GM21619 (cell line): ENCODE measurements around the gene CUBN.
A peak's percentile ranks its signal among the peaks of the same experiment; 100 is the strongest.
"Not testable (repeated sequence)": the region's sequence is repeated elsewhere in the genome, so short reads cannot be mapped to it uniquely, and the experiment has no call there.

ENCODE experiments used
- ATAC-seq: cut with Tn5 transposase; IDR thresholded peaks from one replicate; pipeline ENCODE4 v1.9.1; 2021; ENCODE audit not compliant: unreplicated experiment

Gene CUBN

DNA sequence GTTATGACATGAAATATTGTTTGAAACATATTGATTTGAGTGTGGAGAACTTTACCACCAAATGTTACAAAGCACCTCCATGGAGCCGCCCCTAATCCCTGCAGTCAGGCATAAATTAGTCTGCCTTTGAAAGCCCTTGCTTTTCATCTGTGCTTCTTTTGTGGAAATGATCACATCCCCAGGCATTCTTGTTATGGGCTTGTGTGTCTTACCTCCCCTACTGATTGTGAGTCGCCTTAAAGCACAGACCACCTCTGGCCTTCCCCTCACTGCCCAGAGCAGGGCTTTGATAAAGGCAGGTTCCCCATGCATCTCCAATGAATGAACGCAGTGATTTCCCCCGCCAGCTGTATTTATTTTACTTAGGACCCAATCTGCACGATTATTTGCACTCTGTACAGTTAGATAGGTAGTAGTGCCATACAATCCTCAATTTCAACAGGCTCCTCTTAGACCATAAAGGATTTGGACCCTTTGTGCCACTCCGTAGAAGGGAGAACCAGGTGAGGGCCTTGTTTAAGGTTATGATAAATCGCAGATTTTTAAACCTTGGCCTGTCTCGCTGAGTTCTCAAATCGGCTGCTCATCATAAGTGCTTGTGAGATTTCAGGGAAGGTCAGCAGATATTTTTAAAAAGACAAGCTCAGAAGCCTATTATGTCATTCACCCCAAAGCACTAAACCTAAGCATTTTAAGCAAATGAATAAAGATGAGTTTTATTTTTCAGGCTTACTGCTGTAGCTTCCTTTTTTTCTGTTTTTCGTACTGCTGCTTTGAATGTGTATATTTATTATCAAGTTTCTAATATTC, 107.8 kb downstream of the CUBN start:
- no peak for ATAC-seq

DNA sequence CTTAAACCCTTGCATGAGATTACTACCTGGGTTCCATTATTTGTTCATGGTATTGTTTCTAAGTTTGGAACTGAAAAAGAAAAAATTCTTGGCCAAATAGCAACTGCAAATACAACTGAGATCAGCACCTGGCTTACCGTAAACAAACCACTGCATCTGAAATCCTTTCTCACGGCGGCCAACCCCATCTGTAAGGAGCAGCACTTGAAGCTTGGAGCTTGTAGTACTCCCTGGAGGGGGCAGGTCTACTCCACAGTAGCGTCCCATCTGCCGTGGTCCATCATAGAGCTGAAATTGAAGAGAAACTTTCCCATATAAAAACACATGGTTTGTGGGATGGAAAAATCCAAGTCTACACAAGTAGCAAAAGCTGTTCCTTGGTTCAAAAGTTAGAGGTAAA, 109.9 kb downstream of the CUBN start:
- no peak for ATAC-seq

- ATAC-seq = not testable (repeated sequence)
Observed at GRCh38 chr10:17013131-17013983, 116.3 kb downstream of the CUBN start.

GRCh38 chr10:17012731-17013130, 116.9 kb downstream of the CUBN start:
- not testable (repeated sequence) for ATAC-seq

DNA sequence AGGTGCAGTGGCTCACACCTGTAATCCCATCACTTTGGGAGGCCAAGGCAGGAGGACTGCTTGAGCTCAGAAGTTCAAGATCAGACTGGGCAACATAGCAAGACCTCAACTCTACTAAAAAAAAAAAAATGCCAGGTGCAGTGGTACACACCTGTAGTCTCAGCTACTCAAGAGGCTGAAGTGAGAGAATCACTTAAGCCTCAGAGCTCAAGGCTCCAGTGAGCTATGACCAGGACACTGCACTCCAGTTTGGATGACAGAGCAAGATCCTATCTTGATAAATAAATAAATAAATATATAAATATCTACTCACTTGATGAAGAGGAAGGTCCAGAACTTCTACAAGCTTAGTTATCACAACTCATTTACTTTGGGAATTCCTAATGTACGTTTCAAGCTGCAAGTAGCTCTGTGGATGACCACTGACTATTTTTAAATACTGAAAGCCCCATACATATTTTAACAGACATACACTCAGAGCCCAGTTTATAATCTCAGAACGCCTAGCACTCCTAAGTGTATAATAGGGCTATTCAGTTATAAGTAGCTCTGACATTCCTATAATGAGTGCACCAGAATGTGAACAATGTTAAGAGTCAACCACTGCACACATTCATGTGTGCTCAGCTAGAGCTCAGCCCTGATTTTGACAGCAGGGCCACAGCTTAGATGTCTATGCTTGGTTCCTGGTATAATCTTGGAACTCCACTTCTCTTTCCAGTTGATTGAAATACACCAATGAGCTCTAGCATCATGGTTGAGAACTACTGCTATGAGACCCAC, 119.1 kb downstream of the CUBN start:
- no peak for ATAC-seq

DNA sequence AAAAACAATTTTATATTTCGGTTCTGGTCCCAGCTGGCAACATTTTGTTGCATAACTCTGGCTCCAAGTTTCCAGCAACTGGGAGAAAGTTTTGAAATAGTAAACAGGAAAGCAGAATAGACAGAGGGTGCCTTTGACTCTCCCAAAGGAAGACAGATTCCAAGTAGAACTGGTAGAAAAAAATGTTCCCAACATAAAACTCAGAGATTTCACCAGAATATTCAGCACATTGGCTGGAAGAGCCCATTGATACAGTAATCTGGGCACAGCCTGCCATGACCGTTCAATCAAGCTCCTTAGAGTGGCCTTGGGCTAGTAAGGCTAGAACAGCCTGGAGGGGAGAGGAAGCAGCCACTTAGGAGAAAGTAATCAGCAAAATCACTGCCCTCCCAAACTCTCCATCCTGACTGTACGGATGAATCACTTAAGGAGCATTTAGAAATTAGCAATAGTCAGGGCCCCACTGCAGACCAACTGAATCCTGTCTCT, 120.4 kb downstream of the CUBN start:
- ATAC-seq = no peak

- ATAC-seq = no peak
Observed at GRCh38 chr10:17007418-17007770, 122.2 kb downstream of the CUBN start.

DNA sequence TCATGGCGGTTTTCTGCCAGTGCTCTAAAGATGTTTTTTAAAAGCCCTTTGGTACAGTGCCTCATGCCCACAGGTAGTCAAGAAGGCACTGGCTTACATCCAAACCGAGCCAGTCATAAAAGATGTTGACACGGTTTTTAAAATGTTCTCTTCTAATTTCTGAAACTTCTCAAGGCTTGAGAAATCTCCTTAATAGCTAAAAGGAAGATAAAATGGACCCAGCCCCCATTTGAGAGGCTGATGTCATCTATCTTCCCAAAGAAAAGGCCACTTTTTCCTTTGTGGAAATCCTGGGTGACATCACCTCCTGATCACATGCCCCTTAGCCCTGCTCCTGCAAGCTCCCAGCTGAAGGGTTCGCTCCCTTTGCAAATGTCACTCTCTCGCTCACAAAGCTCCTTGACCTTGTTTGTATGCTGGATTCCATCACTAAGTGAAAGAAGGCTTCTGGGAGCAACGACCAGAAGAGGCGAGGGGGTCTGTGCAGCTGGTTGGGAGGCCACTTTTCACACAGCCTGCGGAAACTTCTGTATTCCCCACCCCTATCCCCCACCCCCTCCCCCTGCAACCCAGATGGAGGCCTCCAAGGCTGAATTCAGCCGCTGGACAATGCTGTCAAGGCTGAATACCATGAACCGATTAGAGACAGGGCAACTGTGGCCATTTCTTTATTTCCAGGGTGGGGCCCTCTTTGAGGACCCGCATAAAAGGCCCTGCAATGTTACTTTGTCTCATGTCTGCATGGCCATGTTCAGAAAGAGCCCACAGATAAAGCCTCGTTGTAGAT, 122.8 kb downstream of the CUBN start:
- ATAC-seq = no peak

GRCh38 chr10:17005621-17006566, 123.7 kb downstream of the CUBN start:
- ATAC-seq = no peak

GRCh38 chr10:17004801-17005380, 124.7 kb downstream of the CUBN start:
- ATAC-seq = no peak

DNA sequence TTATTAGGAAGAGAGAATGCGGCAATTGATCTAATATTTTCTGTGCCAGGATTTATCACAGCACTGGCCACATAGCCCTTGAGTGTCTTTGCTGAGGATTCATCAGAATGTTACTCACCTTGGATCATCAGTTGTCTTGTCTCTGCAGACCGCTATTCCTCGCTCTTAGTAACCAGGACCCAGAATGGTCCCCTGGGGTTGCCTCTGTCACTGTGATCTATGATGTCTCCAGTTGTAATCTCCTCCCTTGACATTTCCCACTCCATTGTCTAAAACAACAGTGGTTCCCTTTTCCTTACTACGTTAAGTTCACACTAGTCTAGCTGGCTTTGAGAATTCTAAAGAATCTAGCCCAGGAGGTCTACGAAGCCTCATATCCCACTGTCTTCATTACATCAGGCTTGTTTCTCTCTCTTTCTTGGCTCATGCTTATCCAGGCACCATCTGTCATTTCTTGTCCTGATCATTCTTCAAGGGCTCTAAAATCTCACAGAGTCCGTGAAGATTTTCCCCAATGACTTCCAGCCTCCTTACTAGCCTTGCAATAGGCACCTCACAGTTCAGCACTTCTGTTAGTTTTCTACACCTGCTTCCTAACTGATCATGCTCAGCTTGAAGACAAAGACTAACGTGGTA, 125.8 kb downstream of the CUBN start:
- ATAC-seq = no peak

DNA sequence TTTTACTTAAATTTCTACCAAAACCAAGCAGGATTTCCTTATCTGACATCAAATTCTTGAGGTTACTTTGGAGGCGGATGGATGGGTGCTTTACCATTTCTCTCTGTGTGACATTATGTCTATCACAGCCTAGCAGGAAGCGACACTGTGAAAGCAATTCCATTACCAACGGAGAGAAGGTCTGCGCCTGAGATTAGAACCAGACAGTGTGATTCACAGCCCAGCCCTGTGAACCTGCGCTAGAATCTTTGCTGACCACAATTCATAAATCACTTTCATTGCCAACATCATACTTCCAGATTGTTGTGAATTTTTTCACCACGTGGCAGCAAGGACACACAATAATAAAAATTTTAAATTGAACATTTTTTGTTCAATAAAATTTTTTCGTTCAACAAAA, 126.5 kb downstream of the CUBN start:
- ATAC-seq = no peak

DNA sequence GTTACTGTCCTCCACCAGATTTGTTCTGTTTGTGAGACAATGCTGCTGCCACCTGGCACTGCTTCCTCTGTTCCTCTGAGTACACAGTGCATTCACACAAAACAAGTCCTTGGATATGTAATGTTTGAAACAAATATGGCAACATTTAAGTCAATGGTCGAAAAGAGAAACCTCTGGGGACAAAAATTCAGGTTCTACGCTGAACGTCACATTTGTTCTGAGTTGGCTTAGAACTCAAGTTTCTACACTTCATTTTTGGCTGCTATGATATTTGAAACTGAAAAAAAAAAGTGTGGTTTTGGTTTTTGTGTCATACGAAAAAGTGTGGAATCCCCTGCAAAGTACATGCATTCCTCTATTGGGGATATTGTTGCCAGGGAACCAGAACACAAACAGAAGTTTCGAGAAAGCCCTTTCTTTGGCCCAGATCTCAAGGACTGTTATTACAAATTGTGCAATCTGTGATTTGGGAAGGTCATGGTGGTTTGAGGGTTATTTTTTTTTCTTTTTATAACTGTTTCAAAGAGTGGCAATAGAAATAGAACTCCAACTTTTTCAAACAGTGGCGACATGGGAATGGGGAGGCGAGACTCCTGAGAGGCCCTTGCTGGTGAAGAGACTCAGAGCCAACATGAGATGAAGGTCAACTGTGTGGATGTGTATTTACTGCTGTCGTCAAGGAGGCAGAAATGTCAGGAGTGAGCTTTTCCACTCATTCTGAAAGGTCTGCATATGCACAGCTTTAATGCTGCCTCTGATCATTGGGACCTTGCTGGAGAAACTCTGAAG, 127.5 kb downstream of the CUBN start:
- peak; percentile 71 for ATAC-seq

DNA sequence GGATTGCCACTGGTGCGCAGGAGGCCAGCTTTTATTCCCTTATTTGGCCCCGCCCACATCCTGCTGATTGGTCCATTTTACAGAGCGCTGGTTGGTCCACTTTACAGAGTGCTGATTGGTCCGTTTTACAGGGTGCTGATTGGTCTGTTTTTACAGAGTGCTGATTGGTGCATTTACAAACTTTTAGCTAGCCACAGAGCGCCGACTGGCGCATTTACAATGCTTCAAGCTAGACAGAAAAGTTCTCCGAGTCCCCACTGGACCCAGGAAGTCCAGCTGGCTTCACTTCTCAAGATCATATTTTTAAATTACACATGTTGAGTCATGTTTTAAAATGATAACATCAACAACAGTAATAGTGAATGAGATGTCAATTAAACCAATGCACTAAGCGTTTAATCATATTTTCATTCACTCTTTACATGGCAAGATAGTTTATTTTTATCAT, 128.3 kb downstream of the CUBN start:
- no peak for ATAC-seq

DNA sequence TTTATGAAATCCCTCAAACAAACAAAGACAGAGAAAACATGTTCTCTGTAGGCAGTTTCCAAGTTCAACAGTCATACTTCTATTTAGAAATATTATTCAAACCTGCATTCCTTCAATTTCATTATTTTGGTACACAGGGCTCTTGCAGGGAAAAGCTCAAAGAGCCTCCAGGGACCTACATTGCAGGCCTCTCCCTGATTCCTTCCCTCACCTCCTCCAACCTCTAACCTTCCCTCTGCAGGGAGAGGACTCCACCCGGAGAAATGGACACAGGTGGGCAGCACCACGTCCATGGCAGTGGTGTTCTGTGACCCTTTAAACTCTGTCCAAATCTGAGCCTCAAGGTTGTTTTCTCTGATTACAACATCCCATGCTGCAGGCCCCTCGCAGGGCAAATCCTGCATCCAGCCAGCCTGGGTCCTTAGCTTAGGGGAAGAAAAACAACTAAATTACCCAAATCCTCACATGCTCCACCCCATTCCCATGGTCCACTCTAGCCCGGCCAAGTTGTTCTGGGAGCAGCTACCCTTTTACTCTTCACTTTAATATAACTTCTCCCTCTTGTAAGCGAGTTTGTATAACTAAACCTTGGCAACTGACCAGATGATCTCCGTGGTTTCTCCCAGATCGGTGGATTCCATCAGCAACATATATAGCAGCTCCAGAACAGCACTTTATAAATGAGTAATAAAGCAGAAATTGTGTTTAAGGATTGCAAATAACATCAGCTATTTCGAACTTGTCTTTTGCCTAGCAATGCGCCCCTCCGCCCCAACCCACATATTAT, 129.8 kb downstream of the CUBN start:
- ATAC-seq = no peak

- no peak for ATAC-seq
Observed at GRCh38 chr10:16996530-16996964, 133.1 kb downstream of the CUBN start.
